HEK293 (cell line): ENCODE data around the gene DGKD.

Source experiments
- CTCF ChIA-PET: fragments of 350-600 bp; formaldehyde crosslinking; extraction: SDS; loops from one replicate; lab custom pipeline; 2021; ENCODE audit warnings: antibody characterized with exemption; lab: Yijun Ruan, JAX
- POLR2A ChIA-PET: fragments of 300-600 bp; formaldehyde crosslinking; extraction: SDS; loops from one replicate; lab custom pipeline; 2020; ENCODE audit warnings: antibody characterized with exemption, inconsistent platforms; lab: Yijun Ruan, JAX
- H3K27ac ChIP-seq: fragments of 200-500 bp; sonication (Bioruptor generic); 2 replicates; pipeline ENCODE4 v1.5.1; 2014; ENCODE audit warnings: low read depth, low read length, control low read depth, inconsistent platforms; ENCODE audit errors: extremely low read depth
- H3K36me3 ChIP-seq, 2 experiments: fragments of 200-500 bp in 1 of 2; sonication (Bioruptor generic) in 1 of 2; 1 replicate in 1 of 2; 2 replicates in 1 of 2; pipeline ENCODE4 v1.5.1; 2014 to 2017; ENCODE audit warnings: inconsistent platforms in 2 of 2, low read length in 2 of 2; ENCODE audit not compliant: control insufficient read depth in 2 of 2, insufficient read depth in 1 of 2
- H3K4me1 ChIP-seq: fragments of 200-500 bp; sonication (Bioruptor generic); 2 replicates; pipeline ENCODE4 v1.5.1; 2014; ENCODE audit warnings: mild to moderate bottlenecking, low read length, inconsistent platforms; ENCODE audit not compliant: control insufficient read depth, insufficient read depth
- H3K4me3 ChIP-seq: 2 replicates; pipeline ENCODE4 v1.5.1; 2011; ENCODE audit warnings: low read depth, mild to moderate bottlenecking, control low read depth, low read length, moderate library complexity
- H3K9me3 ChIP-seq: fragments of 200-500 bp; sonication (Bioruptor generic); 2 replicates; pipeline ENCODE4 v1.5.1; 2014; ENCODE audit warnings: low read depth, low read length, inconsistent platforms; ENCODE audit not compliant: control insufficient read depth, insufficient read depth
- HOXA7 ChIP-seq: sonication (generic); formaldehyde crosslinking; IDR thresholded peaks from 2 replicates; pipeline ENCODE4 v1.8.1; 2022; ENCODE audit warnings: missing genetic modification reagents, borderline replicate concordance
- HOXC10 ChIP-seq: sonication (generic); formaldehyde crosslinking; IDR thresholded peaks from 2 replicates; pipeline ENCODE4 v1.8.1; 2023; ENCODE audit warnings: mild to moderate bottlenecking, missing genetic modification reagents
- OSR2 ChIP-seq: fragments of 450-650 bp; formaldehyde crosslinking; IDR thresholded peaks from 2 replicates; pipeline ENCODE4 v1.5.1; 2016; ENCODE audit warnings: missing biosample characterization, missing genetic modification characterization
- OVOL3 ChIP-seq: fragments of 450-650 bp; formaldehyde crosslinking; IDR thresholded peaks from 2 replicates; pipeline ENCODE4 v1.5.1; 2016; ENCODE audit warnings: missing biosample characterization, missing genetic modification characterization
- RBAK ChIP-seq: fragments of 450-650 bp; formaldehyde crosslinking; IDR thresholded peaks from 2 replicates; pipeline ENCODE4 v1.5.1; 2016; ENCODE audit warnings: missing biosample characterization, missing genetic modification characterization
- SCRT2 ChIP-seq: fragments of 450-650 bp; formaldehyde crosslinking; IDR thresholded peaks from 2 replicates; pipeline ENCODE4 v1.5.1; 2016; ENCODE audit warnings: missing biosample characterization, missing genetic modification characterization
- YY1 ChIP-seq: fragments of 450-650 bp; formaldehyde crosslinking; IDR thresholded peaks from 2 replicates; pipeline ENCODE4 v1.5.1; 2018; ENCODE audit warnings: missing biosample characterization, missing genetic modification characterization
- ZFHX2 ChIP-seq: fragments of 450-650 bp; formaldehyde crosslinking; conservative IDR thresholded peaks from 2 replicates; pipeline ENCODE4 v1.5.1; 2016; ENCODE audit warnings: missing biosample characterization, missing genetic modification characterization
- ZNF114 ChIP-seq: fragments of 450-650 bp; formaldehyde crosslinking; IDR thresholded peaks from 2 replicates; pipeline ENCODE4 v1.5.0; 2017; ENCODE audit warnings: missing biosample characterization, missing genetic modification characterization
- ZNF214 ChIP-seq: fragments of 450-650 bp; formaldehyde crosslinking; IDR thresholded peaks from 2 replicates; pipeline ENCODE4 v1.5.1; 2017; ENCODE audit warnings: missing biosample characterization, mild to moderate bottlenecking, missing genetic modification characterization, borderline replicate concordance
- ZNF248 ChIP-seq: fragments of 450-650 bp; formaldehyde crosslinking; IDR thresholded peaks from 2 replicates; pipeline ENCODE4 v1.5.1; 2017; ENCODE audit warnings: missing biosample characterization, missing genetic modification characterization
- ZNF341 ChIP-seq: fragments of 450-650 bp; formaldehyde crosslinking; IDR thresholded peaks from 2 replicates; pipeline ENCODE4; 2016; ENCODE audit warnings: low read depth, missing biosample characterization, missing genetic modification characterization
- ZNF426 ChIP-seq: fragments of 450-650 bp; formaldehyde crosslinking; IDR thresholded peaks from 2 replicates; pipeline ENCODE4 v1.5.1; 2017; ENCODE audit warnings: missing biosample characterization, missing genetic modification characterization, mild to moderate bottlenecking, inconsistent platforms, moderate library complexity
- ZNF558 ChIP-seq: fragments of 450-650 bp; formaldehyde crosslinking; IDR thresholded peaks from 2 replicates; pipeline ENCODE4 v1.5.1; 2016; ENCODE audit warnings: missing biosample characterization, missing genetic modification characterization
- ZNF660 ChIP-seq: fragments of 450-650 bp; IDR thresholded peaks from 2 replicates; pipeline ENCODE4 v1.5.1; 2018; ENCODE audit warnings: missing biosample characterization, mild to moderate bottlenecking, missing genetic modification characterization
- ZNF830 ChIP-seq: fragments of 450-650 bp; IDR thresholded peaks from 2 replicates; pipeline ENCODE4 v1.5.0; 2018; ENCODE audit warnings: missing biosample characterization, missing genetic modification characterization, low read depth, mild to moderate bottlenecking, moderate library complexity
- ZXDB ChIP-seq: fragments of 450-650 bp; formaldehyde crosslinking; IDR thresholded peaks from 2 replicates; pipeline ENCODE4 v1.5.1; 2016; ENCODE audit warnings: missing biosample characterization, missing genetic modification characterization
- TF ChIP-seq, protein P1 (sequence below): fragments of 450-650 bp; formaldehyde crosslinking; IDR thresholded peaks from 2 replicates; pipeline ENCODE4 v1.5.1; 2017; ENCODE audit warnings: missing biosample characterization, missing genetic modification characterization
- TF ChIP-seq, protein P2 (sequence below): fragments of 450-650 bp; formaldehyde crosslinking; IDR thresholded peaks from 2 replicates; pipeline ENCODE4 v1.5.1; 2016; ENCODE audit warnings: missing biosample characterization, missing genetic modification characterization
- TF ChIP-seq, protein P3 (sequence below): fragments of 450-650 bp; IDR thresholded peaks from 2 replicates; pipeline ENCODE4 v1.5.1; 2018; ENCODE audit warnings: missing biosample characterization, mild to moderate bottlenecking, missing genetic modification characterization
- TF ChIP-seq, protein P4 (sequence below): fragments of 450-650 bp; formaldehyde crosslinking; IDR thresholded peaks from 2 replicates; pipeline ENCODE4 v1.5.1; 2016; ENCODE audit warnings: missing biosample characterization, missing genetic modification characterization
- TF ChIP-seq, protein P5 (sequence below): IDR thresholded peaks from 2 replicates; pipeline ENCODE4 v1.6.1; 2011; ENCODE audit warnings: mild to moderate bottlenecking, low read depth, low read length, borderline replicate concordance

The DGKD gene

DNA sequence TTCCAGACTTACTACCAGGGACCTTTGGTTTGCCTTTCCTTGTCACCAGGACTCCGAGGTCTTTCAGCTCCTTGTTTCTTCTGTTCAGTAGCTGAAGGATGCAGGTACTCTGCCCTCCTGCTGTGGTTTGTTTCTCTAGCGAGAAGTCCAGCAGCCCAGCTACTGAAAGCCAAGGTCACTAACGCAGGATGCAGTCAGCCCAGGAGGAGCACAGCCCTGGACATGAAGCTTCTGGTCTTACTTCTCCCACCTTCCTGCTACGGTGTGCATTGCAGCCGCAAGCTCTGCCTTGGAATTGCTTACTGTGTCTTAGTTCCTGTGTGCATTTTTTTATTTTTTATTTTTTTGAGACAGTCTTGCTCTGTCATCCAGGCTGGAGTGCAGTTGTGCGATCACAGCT lies 62.4 kb downstream of the DGKD start:
- no peaks in the 10 kb centered on the region for H3K9me3 ChIP-seq
- TF ChIP-seq ZNF114 (tag by site-specific recombination) (no peak), ZNF830 (no peak), ZXDB (tag by site-specific recombination) (no peak)
- TF ChIP-seq, protein P1, sequence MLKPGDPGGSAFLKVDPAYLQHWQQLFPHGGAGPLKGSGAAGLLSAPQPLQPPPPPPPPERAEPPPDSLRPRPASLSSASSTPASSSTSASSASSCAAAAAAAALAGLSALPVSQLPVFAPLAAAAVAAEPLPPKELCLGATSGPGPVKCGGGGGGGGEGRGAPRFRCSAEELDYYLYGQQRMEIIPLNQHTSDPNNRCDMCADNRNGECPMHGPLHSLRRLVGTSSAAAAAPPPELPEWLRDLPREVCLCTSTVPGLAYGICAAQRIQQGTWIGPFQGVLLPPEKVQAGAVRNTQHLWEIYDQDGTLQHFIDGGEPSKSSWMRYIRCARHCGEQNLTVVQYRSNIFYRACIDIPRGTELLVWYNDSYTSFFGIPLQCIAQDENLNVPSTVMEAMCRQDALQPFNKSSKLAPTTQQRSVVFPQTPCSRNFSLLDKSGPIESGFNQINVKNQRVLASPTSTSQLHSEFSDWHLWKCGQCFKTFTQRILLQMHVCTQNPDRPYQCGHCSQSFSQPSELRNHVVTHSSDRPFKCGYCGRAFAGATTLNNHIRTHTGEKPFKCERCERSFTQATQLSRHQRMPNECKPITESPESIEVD: no peak
- TF ChIP-seq, protein P2, sequence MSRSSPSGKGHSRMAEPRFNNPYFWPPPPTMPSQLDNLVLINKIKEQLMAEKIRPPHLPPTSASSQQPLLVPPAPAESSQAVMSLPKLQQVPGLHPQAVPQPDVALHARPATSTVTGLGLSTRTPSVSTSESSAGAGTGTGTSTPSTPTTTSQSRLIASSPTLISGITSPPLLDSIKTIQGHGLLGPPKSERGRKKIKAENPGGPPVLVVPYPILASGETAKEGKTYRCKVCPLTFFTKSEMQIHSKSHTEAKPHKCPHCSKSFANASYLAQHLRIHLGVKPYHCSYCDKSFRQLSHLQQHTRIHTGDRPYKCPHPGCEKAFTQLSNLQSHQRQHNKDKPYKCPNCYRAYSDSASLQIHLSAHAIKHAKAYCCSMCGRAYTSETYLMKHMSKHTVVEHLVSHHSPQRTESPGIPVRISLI (tag by site-specific recombination): no peak
- TF ChIP-seq, protein P3, sequence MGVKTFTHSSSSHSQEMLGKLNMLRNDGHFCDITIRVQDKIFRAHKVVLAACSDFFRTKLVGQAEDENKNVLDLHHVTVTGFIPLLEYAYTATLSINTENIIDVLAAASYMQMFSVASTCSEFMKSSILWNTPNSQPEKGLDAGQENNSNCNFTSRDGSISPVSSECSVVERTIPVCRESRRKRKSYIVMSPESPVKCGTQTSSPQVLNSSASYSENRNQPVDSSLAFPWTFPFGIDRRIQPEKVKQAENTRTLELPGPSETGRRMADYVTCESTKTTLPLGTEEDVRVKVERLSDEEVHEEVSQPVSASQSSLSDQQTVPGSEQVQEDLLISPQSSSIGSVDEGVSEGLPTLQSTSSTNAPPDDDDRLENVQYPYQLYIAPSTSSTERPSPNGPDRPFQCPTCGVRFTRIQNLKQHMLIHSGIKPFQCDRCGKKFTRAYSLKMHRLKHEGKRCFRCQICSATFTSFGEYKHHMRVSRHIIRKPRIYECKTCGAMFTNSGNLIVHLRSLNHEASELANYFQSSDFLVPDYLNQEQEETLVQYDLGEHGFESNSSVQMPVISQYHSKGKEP: no peak
- TF ChIP-seq, all 188 proteins: peak for 0
- Histone ChIP-seq H3K4me3 (no peak overlapping the region), H3K4me1 (peaks cover 9% of the 10 kb centered on the region; the same call in 1 of the 2 replicates), H3K36me3 (peaks cover 0 to 6% of the 10 kb centered on the region in 2 experiments; a peak in 1 of 3 replicates), H3K27ac (no peak overlapping the region)
- ChIA-PET POLR2A (no interaction called here), CTCF (interaction anchor here (0.6 kb wide), 2 partner anchors 25 to 133 kb away, joined by 3 read pairs; no protein-coding TSS in a partner anchor)

DNA sequence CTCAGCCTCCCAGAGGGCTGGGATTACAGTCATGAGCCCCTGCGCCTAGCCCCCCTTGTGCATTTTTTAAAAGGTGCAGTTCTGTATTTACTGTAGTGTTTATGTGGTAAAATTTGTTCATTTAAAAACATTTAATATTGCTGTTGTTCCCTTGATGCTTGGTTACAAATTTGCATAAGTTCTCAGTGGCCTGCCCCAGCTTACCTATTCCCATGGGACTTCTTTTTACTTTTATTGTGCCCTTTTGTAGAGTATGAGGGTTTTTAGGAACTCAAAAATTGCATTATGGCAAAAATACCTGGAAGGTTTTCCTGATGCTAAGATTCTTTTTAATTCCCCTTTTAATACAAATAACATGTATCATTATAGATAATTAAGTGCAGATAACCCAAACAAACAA lies 63.0 kb downstream of the DGKD start:
- Histone ChIP-seq H3K27ac (no peak overlapping the region), H3K9me3 (no peaks in the 10 kb centered on the region), H3K4me1 (peaks cover 11% of the 10 kb centered on the region; the same call in 1 of the 2 replicates), H3K4me3 (no peak overlapping the region), H3K36me3 (peaks cover 0 to 6% of the 10 kb centered on the region in 2 experiments; a peak in 1 of 3 replicates)
- TF ChIP-seq RBAK (tag by site-specific recombination): no peak
- no peak for TF ChIP-seq OSR2 (tag by site-specific recombination)
- no peak for TF ChIP-seq ZFHX2
- POLR2A ChIA-PET: no interaction called here
- CTCF ChIA-PET: interaction anchor here (0.6 kb wide), 2 partner anchors 24 to 133 kb away, joined by 3 read pairs; no protein-coding TSS in a partner anchor

DNA sequence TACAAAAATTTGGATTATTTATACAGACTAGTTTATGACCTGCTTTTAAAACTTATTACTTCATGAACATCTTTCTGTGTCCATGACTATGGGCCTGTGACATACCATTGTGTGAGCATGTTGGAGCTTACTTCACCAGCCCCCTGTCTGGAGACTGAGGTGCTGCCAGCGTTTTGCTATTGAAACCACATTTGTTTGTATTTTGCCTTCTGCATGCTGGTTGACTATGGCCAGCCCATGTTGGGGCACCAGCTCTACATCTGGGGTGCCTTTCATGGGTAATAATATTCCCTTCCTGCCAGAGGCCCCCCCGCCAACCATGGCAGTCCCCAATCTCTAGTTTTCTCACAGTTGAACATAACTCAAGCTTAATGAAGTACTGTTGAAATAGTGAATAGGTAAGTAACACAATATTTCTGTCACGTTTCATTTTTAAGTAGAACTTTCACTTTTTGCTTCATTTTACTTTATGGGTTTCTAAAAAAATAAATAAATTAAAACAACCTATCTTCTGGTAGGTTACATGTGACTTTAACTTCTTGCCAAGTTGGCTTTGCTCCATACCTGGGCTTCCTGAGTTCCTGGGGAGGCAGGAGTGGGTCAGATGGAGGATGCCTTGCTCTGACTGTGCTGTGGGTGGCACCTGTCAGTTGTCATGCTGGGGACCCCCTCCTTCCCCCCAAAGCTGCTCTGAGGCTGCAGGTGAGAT lies 63.9 kb downstream of the DGKD start:
- Histone ChIP-seq H3K36me3 (peaks cover 0 to 6% of the 10 kb centered on the region in 2 experiments; a peak in 1 of 3 replicates), H3K9me3 (no peaks in the 10 kb centered on the region), H3K27ac (no peak overlapping the region), H3K4me1 (peaks cover 11% of the 10 kb centered on the region; the same call in 1 of the 2 replicates), H3K4me3 (no peak overlapping the region)
- ChIA-PET POLR2A (no interaction called here), CTCF (interaction anchor here (0.6 to 1.2 kb wide), 3 partner anchors 14 to 25 kb away, joined by 3 to 4 read pairs (median 4); no protein-coding TSS in a partner anchor)
- TF ChIP-seq OVOL3 (no peak), ZNF341 (tag by site-specific recombination) (no peak), HOXC10 (no peak), ZNF426 (tag by site-specific recombination) (no peak), ZNF248 (tag by site-specific recombination) (no peak), ZNF558 (tag by site-specific recombination) (no peak), SCRT2 (tag by site-specific recombination) (no peak), ZNF660 (tag by site-specific recombination) (no peak), ZNF214 (tag by site-specific recombination) (no peak), YY1 (tag by site-specific recombination) (no peak), HOXA7 (CRISPR knock-in tag) (no peak)
- TF ChIP-seq, protein P4, sequence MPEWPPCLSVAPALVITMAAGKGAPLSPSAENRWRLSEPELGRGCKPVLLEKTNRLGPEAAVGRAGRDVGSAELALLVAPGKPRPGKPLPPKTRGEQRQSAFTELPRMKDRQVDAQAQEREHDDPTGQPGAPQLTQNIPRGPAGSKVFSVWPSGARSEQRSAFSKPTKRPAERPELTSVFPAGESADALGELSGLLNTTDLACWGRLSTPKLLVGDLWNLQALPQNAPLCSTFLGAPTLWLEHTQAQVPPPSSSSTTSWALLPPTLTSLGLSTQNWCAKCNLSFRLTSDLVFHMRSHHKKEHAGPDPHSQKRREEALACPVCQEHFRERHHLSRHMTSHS (tag by site-specific recombination): no peak
- TF ChIP-seq, protein P5, sequence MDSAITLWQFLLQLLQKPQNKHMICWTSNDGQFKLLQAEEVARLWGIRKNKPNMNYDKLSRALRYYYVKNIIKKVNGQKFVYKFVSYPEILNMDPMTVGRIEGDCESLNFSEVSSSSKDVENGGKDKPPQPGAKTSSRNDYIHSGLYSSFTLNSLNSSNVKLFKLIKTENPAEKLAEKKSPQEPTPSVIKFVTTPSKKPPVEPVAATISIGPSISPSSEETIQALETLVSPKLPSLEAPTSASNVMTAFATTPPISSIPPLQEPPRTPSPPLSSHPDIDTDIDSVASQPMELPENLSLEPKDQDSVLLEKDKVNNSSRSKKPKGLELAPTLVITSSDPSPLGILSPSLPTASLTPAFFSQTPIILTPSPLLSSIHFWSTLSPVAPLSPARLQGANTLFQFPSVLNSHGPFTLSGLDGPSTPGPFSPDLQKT: no peak
